Heart left ventricle (tissue), 16 donors: ENCODE data around the gene USP14. TPM values are rescaled to one million over a fixed set of nuclear protein-coding genes. Genes with fewer than 3 reads are reported as not detected.

Experiments used
- ATAC-seq, 4 donors: fragments of 200-7000 bp; cut with Tn5 transposase; one replicate each; pipeline ENCODE4 v1.9.1; 2020 to 2022; ENCODE audit warnings: moderate library complexity in 4 of 4, mild to moderate bottlenecking in 3 of 4, moderate number of reproducible peaks in 1 of 4
- DNase-seq, 5 donors: peaks; one replicate each; pipeline ENCODE4 v3.0.0-alpha.2; 2020
- H3K27ac ChIP-seq, 12 donors: fragments of 200-600 bp; sonication (generic) in 4 of 12; one replicate each; pipeline versions ENCODE4 v1.5.0 to v1.8.0; 2016 to 2022; ENCODE audit warnings: mild to moderate bottlenecking in 2 of 12
- H3K27me3 ChIP-seq, 9 donors: fragments of 200-600 bp; sonication (generic) in 2 of 9; one replicate each; pipeline versions ENCODE4 v1.5.1 to v1.8.0; 2016 to 2022; ENCODE audit warnings: mild to moderate bottlenecking in 3 of 9
- H3K36me3 ChIP-seq, 9 donors: fragments of 200-600 bp; sonication (generic) in 2 of 9; one replicate each; pipeline versions ENCODE4 v1.5.0 to v1.8.0; 2018 to 2022; ENCODE audit warnings: mild to moderate bottlenecking in 2 of 9
- H3K4me1 ChIP-seq, 12 donors: fragments of 200-600 bp; sonication (generic) in 4 of 12; one replicate each; pipeline versions ENCODE4 v1.5.0 to v1.8.0; 2016 to 2022; ENCODE audit warnings: mild to moderate bottlenecking in 3 of 12
- H3K4me3 ChIP-seq, 12 donors: fragments of 200-600 bp; sonication (generic) in 4 of 12; one replicate each; pipeline versions ENCODE4 v1.5.0 to v1.8.0; 2017 to 2022; ENCODE audit warnings: mild to moderate bottlenecking in 9 of 12, moderate library complexity in 4 of 12
- H3K9me3 ChIP-seq, 12 donors: fragments of 200-600 bp; sonication (generic) in 4 of 12; one replicate each; pipeline versions ENCODE4 v1.5.0 to v1.8.0; 2016 to 2022; ENCODE audit warnings: mild to moderate bottlenecking in 1 of 12
- POLR2A ChIP-seq, 2 donors: fragments of 450-650 bp; IDR thresholded peaks; one replicate each; pipeline ENCODE4 v1.6.1; 2017; ENCODE audit warnings: antibody characterized with exemption in 2 of 2, mild to moderate bottlenecking in 2 of 2, moderate library complexity in 2 of 2
- WGBS, 4 donors: extraction: QIAGEN DNeasy Blood & Tissue Kit in 2 of 4; methylation state at CpG; one replicate each; pipeline versions ENCODE4 v1.1.5 to v1.1.7; 2013 to 2018; 5-methylcytosine and 5-hydroxymethylcytosine counted together
- intact Hi-C, 10 donors: fragments of 100-400 bp; cut with DNase I; formaldehyde crosslinking; loops; one replicate each; pipeline versions ENCODE4 v1.11.1 to v1.14.2; 2022
- polyA plus RNA-seq, 2 donors: library from polyadenylated mRNA; stranded (reverse); fragments of 200-250 nt; gene quantifications; one replicate each; pipeline ENCODE4 v1.2.3, GENCODE V29; 2013
- total RNA-seq, 9 donors: library from RNA; depleted of rRNA in 2 of 9; stranded (reverse); fragments of >200 nt in 2 of 9; fragmentation: NEBNext Ultra II Directional in 3 of 9; extraction: Animal tissue kit (Norgen Biotek cat#: 25700) in 3 of 9; gene quantifications; one replicate each; pipeline versions ENCODE4 v1.1.0 to v1.2.4, GENCODE V29; 2016 to 2023
- TF ChIP-seq, protein P1 (sequence below), 12 donors: fragments of 200-600 bp; sonication (generic) in 4 of 12; IDR thresholded peaks; one replicate each; pipeline versions ENCODE4 v1.5.0 to v1.8.0; 2018 to 2022; ENCODE audit warnings: antibody characterized with exemption in 12 of 12, mild to moderate bottlenecking in 5 of 12
- donor health status: ischemic (EF 13 %, LVEDD 7.1; RV severe dilation, severe dysfunction).
- donor health status: healthy with polysubstance abuse.
- donor health status: DM: no; HTN: yes; CAD: no.
- donor health status: DM: no; HTN: no; CAD: no.
- donor health status: ischemic (EF 25% LVEDD 6.9; RV normal size, moderate dysfunction).
- donor health status: ischemic (EF 25% LVEDD 5.7; RV mildly dilated, moderate dysfunction).
- donor health status: healthy.
- donor health status: DM: yes; HTN: yes; CAD: no.
- donor health status: ischemic (EF 35%, LVEDD 5.7; RV mildly dilated, moderate dysfunction).
- donor health status: nonischemic (EF 11% LVEDD 7.7; RV severe dilation, severe dysfunction).
- donor health status: DM: yes; HTN: yes; CAD: no.
- donor health status: PGD.
- donor health status: ischemic (EF 29% LVEDD 5.4; RV normal size, mild dysfunction).
- donor health status: nonischemic (EF 23%, LVEDD 6.1; RV moderate dilation, normal function).

Gene USP14
- total and polyA plus RNA-seq, 11 donors = 16.5 to 61.5 (median 47.7) TPM

GRCh38 chr18:220708-221107 lies 62.4 kb downstream of the USP14 start:
- H3K27me3 ChIP-seq = no peaks in the 10 kb centered on the region
- intact Hi-C loops = no loop called here
- no peak for DNase-seq
- no peak overlapping the region for H3K27ac ChIP-seq
- peaks cover 0 to 94% (median 73%) of the 10 kb centered on the region in 9 donors for H3K36me3 ChIP-seq
- ATAC-seq = no peak
- H3K4me1 ChIP-seq = no peaks in the 10 kb centered on the region
- H3K9me3 ChIP-seq = no peaks in the 10 kb centered on the region
- TF ChIP-seq, protein P1, sequence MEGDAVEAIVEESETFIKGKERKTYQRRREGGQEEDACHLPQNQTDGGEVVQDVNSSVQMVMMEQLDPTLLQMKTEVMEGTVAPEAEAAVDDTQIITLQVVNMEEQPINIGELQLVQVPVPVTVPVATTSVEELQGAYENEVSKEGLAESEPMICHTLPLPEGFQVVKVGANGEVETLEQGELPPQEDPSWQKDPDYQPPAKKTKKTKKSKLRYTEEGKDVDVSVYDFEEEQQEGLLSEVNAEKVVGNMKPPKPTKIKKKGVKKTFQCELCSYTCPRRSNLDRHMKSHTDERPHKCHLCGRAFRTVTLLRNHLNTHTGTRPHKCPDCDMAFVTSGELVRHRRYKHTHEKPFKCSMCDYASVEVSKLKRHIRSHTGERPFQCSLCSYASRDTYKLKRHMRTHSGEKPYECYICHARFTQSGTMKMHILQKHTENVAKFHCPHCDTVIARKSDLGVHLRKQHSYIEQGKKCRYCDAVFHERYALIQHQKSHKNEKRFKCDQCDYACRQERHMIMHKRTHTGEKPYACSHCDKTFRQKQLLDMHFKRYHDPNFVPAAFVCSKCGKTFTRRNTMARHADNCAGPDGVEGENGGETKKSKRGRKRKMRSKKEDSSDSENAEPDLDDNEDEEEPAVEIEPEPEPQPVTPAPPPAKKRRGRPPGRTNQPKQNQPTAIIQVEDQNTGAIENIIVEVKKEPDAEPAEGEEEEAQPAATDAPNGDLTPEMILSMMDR (IDR thresholded peaks at IDR 0.05) = no peak
- TF ChIP-seq POLR2A (IDR thresholded peaks at IDR 0.05) = no peak
- H3K4me3 ChIP-seq = no peak overlapping the region

DNA sequence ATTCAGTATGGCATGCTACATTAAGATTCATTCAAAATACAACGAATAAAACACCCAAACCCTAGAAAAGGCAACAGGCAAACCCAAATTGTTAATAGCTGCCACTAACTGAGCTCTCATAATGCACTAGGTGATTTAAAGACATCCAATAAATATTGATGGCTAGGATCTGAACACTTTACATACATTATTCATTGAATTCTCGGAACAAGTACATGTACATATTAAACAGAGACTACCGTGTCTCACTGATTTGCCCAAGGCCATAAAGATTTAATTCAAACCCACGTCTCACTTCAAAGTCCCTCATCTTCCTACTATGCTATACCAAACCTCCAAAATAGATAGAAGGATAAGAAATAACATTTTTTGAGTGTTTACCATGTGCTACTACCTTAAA lies 67.4 kb downstream of the USP14 start:
- H3K36me3 ChIP-seq = peaks cover 0 to 80% (median 62%) of the 10 kb centered on the region in 9 donors
- no peaks in the 10 kb centered on the region for H3K4me1 ChIP-seq
- TF ChIP-seq, protein P1 (IDR thresholded peaks at IDR 0.05) = no peak
- no peak for TF ChIP-seq POLR2A (IDR thresholded peaks at IDR 0.05)
- H3K9me3 ChIP-seq = no peaks in the 10 kb centered on the region
- intact Hi-C loops = no loop called here
- no peak for DNase-seq
- no peaks in the 10 kb centered on the region for H3K27me3 ChIP-seq
- WGBS, 4 donors = 82 to 98% (median 95%) methylated on average over 4 of the region's 4 CpGs
- H3K4me3 ChIP-seq = no peak overlapping the region
- H3K27ac ChIP-seq = no peak overlapping the region
- no peak for ATAC-seq

DNA sequence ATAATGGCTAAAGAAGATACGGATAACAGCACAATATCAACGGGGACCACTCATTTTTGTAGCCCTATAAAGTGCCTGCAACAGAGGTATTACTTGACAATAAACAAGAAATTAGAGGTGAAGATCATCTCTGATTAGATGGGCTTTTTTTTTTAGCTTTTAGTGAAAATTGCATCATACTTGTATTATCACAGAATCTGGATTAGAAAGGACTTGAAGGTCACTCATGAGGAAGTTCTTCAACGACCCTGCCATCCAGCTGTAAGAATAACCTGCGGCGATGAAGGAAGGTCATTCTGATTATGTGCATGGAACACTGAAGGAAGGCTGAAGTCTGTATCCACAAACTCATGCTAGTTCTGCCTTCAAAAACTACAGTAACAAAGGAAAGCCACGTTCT lies 69.0 kb downstream of the USP14 start:
- Histone ChIP-seq H3K4me1 (no peaks in the 10 kb centered on the region), H3K4me3 (no peak overlapping the region), H3K27me3 (no peaks in the 10 kb centered on the region), H3K27ac (no peak overlapping the region), H3K36me3 (peaks cover 0 to 70% (median 47%) of the 10 kb centered on the region in 9 donors), H3K9me3 (no peaks in the 10 kb centered on the region)
- intact Hi-C loops = no loop called here
- DNase-seq (no peak), ATAC-seq (no peak)
- TF ChIP-seq, protein P1 (IDR thresholded peaks at IDR 0.05) = no peak
- no peak for TF ChIP-seq POLR2A (IDR thresholded peaks at IDR 0.05)
- WGBS, 4 donors = 89 to 93% (median 90%) methylated on average over 6 of the region's 6 CpGs

DNA sequence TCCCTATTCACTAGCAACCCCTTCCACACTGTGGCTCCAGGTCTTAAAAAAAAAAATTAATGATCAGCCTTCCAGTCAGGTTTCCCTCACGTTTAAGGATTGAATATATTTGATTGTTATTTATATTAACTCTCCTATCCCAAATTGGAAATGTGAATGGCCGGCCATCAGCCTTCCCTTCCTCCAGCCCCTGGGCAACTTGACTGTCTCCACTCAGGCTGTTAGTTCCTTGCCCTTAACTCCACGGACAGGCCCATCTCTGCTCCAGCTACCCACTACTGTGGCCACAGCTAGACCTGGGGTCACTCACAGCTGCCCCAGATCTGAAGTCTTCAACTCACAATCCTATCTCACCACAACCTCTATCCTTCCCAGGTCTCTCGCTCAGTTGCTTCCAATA lies 69.5 kb downstream of the USP14 start:
- no peaks in the 10 kb centered on the region for H3K9me3 ChIP-seq
- no peak overlapping the region for H3K4me3 ChIP-seq
- no peaks in the 10 kb centered on the region for H3K4me1 ChIP-seq
- H3K27me3 ChIP-seq = no peaks in the 10 kb centered on the region
- no peak for ATAC-seq
- no peak overlapping the region for H3K27ac ChIP-seq
- peaks cover 0 to 65% (median 42%) of the 10 kb centered on the region in 9 donors for H3K36me3 ChIP-seq
- 92 to 98% (median 95%) methylated on average over 4 of the region's 4 CpGs for WGBS, 4 donors
- DNase-seq = no peak
- intact Hi-C loops = no loop called here
- TF ChIP-seq, protein P1 (IDR thresholded peaks at IDR 0.05) = no peak
- no peak for TF ChIP-seq POLR2A (IDR thresholded peaks at IDR 0.05)
